GM23338 (cell line): Measurements from ENCODE around the gene INTS6.

Experiments
- CREB1 ChIP-seq: fragments of 250-450 bp; sonication (Bioruptor Pico); IDR thresholded peaks from 2 replicates; pipeline ENCODE4 v1.5.0; 2020; ENCODE audit warnings: low read depth, mild to moderate bottlenecking, moderate library complexity
- EZH2 ChIP-seq: fragments of 200-600 bp; sonication (generic); IDR thresholded peaks from one replicate; pipeline ENCODE4 v1.8.0; 2017; ENCODE audit warnings: antibody characterized with exemption, mild to moderate bottlenecking, low read depth; ENCODE audit not compliant: unreplicated experiment
- EZH2phosphoT487 ChIP-seq: fragments of 200-600 bp; sonication (generic); IDR thresholded peaks from one replicate; pipeline ENCODE4 v1.8.1; 2018; ENCODE audit warnings: antibody characterized with exemption; ENCODE audit not compliant: unreplicated experiment
- POLR2AphosphoS5 ChIP-seq: IDR thresholded peaks from 2 replicates; pipeline ENCODE4 v1.6.1; 2016; ENCODE audit warnings: antibody characterized with exemption, low read depth
- TF ChIP-seq, protein P1 (sequence below): IDR thresholded peaks from one replicate; pipeline ENCODE4 v1.6.1; 2018; ENCODE audit warnings: antibody characterized with exemption; ENCODE audit not compliant: unreplicated experiment
- TF ChIP-seq, protein P2 (sequence below), 2 experiments: fragments of 200-600 bp in 1 of 2; sonication (generic) in 1 of 2; conservative IDR thresholded peaks; 2 replicates each; pipeline versions ENCODE4 v1.5.1 to v1.6.1; 2016 to 2017; ENCODE audit warnings: antibody characterized with exemption in 2 of 2, low read depth in 2 of 2, mild to moderate bottlenecking in 2 of 2, moderate library complexity in 1 of 2
- TF ChIP-seq, protein P3 (sequence below): IDR thresholded peaks from 2 replicates; pipeline ENCODE4 v1.6.1; 2016; ENCODE audit warnings: antibody characterized with exemption

DNA sequence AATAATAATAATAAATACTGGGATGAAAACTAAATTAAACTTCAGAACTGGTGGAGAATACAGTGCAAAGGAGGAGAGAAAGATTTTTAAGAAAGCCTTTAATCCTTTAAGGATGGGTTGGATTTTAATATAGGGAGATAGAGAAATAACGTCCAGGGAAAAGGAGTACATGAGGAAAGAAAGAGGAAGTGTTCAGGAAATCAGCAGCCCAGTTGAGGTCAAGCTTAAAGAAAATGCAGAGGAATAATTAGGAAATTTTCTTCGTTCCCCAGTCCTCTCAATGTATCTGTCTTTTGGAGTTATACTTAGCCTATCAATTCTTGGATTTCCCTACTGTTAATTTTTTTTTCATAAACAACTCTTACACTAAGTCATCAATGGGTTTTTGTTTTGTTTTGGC, 47.7 kb downstream of the INTS6 start:
- TF ChIP-seq, protein P1, sequence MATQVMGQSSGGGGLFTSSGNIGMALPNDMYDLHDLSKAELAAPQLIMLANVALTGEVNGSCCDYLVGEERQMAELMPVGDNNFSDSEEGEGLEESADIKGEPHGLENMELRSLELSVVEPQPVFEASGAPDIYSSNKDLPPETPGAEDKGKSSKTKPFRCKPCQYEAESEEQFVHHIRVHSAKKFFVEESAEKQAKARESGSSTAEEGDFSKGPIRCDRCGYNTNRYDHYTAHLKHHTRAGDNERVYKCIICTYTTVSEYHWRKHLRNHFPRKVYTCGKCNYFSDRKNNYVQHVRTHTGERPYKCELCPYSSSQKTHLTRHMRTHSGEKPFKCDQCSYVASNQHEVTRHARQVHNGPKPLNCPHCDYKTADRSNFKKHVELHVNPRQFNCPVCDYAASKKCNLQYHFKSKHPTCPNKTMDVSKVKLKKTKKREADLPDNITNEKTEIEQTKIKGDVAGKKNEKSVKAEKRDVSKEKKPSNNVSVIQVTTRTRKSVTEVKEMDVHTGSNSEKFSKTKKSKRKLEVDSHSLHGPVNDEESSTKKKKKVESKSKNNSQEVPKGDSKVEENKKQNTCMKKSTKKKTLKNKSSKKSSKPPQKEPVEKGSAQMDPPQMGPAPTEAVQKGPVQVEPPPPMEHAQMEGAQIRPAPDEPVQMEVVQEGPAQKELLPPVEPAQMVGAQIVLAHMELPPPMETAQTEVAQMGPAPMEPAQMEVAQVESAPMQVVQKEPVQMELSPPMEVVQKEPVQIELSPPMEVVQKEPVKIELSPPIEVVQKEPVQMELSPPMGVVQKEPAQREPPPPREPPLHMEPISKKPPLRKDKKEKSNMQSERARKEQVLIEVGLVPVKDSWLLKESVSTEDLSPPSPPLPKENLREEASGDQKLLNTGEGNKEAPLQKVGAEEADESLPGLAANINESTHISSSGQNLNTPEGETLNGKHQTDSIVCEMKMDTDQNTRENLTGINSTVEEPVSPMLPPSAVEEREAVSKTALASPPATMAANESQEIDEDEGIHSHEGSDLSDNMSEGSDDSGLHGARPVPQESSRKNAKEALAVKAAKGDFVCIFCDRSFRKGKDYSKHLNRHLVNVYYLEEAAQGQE: no peak
- TF ChIP-seq, protein P2, sequence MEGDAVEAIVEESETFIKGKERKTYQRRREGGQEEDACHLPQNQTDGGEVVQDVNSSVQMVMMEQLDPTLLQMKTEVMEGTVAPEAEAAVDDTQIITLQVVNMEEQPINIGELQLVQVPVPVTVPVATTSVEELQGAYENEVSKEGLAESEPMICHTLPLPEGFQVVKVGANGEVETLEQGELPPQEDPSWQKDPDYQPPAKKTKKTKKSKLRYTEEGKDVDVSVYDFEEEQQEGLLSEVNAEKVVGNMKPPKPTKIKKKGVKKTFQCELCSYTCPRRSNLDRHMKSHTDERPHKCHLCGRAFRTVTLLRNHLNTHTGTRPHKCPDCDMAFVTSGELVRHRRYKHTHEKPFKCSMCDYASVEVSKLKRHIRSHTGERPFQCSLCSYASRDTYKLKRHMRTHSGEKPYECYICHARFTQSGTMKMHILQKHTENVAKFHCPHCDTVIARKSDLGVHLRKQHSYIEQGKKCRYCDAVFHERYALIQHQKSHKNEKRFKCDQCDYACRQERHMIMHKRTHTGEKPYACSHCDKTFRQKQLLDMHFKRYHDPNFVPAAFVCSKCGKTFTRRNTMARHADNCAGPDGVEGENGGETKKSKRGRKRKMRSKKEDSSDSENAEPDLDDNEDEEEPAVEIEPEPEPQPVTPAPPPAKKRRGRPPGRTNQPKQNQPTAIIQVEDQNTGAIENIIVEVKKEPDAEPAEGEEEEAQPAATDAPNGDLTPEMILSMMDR (conservative IDR thresholded peaks at IDR 0.05; ENCODE audit: low read depth in 2 of 2): no peak
- no peak for TF ChIP-seq EZH2
- TF ChIP-seq, protein P3, sequence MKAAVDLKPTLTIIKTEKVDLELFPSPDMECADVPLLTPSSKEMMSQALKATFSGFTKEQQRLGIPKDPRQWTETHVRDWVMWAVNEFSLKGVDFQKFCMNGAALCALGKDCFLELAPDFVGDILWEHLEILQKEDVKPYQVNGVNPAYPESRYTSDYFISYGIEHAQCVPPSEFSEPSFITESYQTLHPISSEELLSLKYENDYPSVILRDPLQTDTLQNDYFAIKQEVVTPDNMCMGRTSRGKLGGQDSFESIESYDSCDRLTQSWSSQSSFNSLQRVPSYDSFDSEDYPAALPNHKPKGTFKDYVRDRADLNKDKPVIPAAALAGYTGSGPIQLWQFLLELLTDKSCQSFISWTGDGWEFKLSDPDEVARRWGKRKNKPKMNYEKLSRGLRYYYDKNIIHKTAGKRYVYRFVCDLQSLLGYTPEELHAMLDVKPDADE: no peak
- TF ChIP-seq CREB1: no peak
- TF ChIP-seq EZH2phosphoT487: no peak
- TF ChIP-seq POLR2AphosphoS5: no peak
